Measurements from ENCODE around the gene UNC13C.

Gene UNC13C

GRCh38 chr15:54033356-54033860, 55.2 kb downstream of the UNC13C start:
- no peaks in the 10 kb centered on the region for H3K4me1 ChIP-seq (ENCODE audit: insufficient read depth, low read length)
- H3K27me3 ChIP-seq (ENCODE audit: insufficient read depth, low read length) = no peaks in the 10 kb centered on the region
- H3K4me3 ChIP-seq (ENCODE audit: low read length) = no peak overlapping the region
- no peaks in the 10 kb centered on the region for H3K36me3 ChIP-seq (ENCODE audit: insufficient read depth, low read length)
- no peak overlapping the region for H2AFZ ChIP-seq (ENCODE audit: low read depth, low read length)
- no peaks in the 10 kb centered on the region for H3K9me3 ChIP-seq (ENCODE audit: low read length)

- Histone ChIP-seq H3K36me3 (ENCODE audit: insufficient read depth, low read length) (no peaks in the 10 kb centered on the region), H3K4me1 (ENCODE audit: insufficient read depth, low read length) (no peaks in the 10 kb centered on the region), H3K4me3 (ENCODE audit: low read length) (no peak overlapping the region), H3K9me3 (ENCODE audit: low read length) (no peaks in the 10 kb centered on the region), H3K27me3 (ENCODE audit: insufficient read depth, low read length) (no peaks in the 10 kb centered on the region), H2AFZ (ENCODE audit: low read depth, low read length) (no peak overlapping the region)
These were observed 55.7 kb downstream of the UNC13C start for GRCh38 chr15:54033869-54034458.

DNA sequence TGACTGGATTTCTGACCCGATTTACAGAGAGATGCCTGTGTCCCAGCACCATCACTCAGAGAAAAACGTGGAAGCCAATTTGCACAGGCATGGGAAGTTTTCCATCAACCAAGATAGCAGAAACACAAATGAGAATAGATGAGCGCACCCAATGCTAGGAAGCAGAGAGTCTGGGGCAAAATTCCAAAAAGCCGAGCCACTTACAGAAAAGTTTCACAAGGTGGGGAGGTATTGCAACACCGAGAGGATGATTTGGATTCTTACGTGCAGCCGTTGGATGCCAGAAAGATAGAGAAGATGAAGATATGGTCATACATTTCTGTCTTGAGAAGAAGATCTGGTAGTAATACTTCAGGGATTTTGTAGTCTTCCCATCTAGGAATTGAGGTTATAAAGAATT, 57.4 kb downstream of the UNC13C start:
- H3K4me1 ChIP-seq (ENCODE audit: insufficient read depth, low read length) = no peaks in the 10 kb centered on the region
- no peaks in the 10 kb centered on the region for H3K9me3 ChIP-seq (ENCODE audit: low read length)
- no peaks in the 10 kb centered on the region for H3K36me3 ChIP-seq (ENCODE audit: insufficient read depth, low read length)
- H3K27me3 ChIP-seq (ENCODE audit: insufficient read depth, low read length) = no peaks in the 10 kb centered on the region
- H2AFZ ChIP-seq (ENCODE audit: low read depth, low read length) = no peak overlapping the region
- no peak overlapping the region for H3K4me3 ChIP-seq (ENCODE audit: low read length)

GRCh38 chr15:54045397-54045796, 67.2 kb downstream of the UNC13C start:
- Histone ChIP-seq H3K4me3 (ENCODE audit: low read length) (no peak overlapping the region), H3K4me1 (ENCODE audit: insufficient read depth, low read length) (no peaks in the 10 kb centered on the region), H3K36me3 (ENCODE audit: insufficient read depth, low read length) (no peaks in the 10 kb centered on the region), H3K9me3 (ENCODE audit: low read length) (no peaks in the 10 kb centered on the region), H2AFZ (ENCODE audit: low read depth, low read length) (no peak overlapping the region), H3K27me3 (ENCODE audit: insufficient read depth, low read length) (no peaks in the 10 kb centered on the region)

GRCh38 chr15:54046093-54046492, 67.9 kb downstream of the UNC13C start:
- no peak overlapping the region for H2AFZ ChIP-seq (ENCODE audit: low read depth, low read length)
- no peaks in the 10 kb centered on the region for H3K4me1 ChIP-seq (ENCODE audit: insufficient read depth, low read length)
- no peak overlapping the region for H3K4me3 ChIP-seq (ENCODE audit: low read length)
- no peaks in the 10 kb centered on the region for H3K36me3 ChIP-seq (ENCODE audit: insufficient read depth, low read length)
- no peaks in the 10 kb centered on the region for H3K9me3 ChIP-seq (ENCODE audit: low read length)
- H3K27me3 ChIP-seq (ENCODE audit: insufficient read depth, low read length) = no peaks in the 10 kb centered on the region

GRCh38 chr15:54064365-54064764, 86.1 kb downstream of the UNC13C start:
- no peak overlapping the region for H2AFZ ChIP-seq (ENCODE audit: low read depth, low read length)
- no peaks in the 10 kb centered on the region for H3K36me3 ChIP-seq (ENCODE audit: insufficient read depth, low read length)
- no peak overlapping the region for H3K4me3 ChIP-seq (ENCODE audit: low read length)
- H3K27me3 ChIP-seq (ENCODE audit: insufficient read depth, low read length) = no peaks in the 10 kb centered on the region
- H3K4me1 ChIP-seq (ENCODE audit: insufficient read depth, low read length) = no peaks in the 10 kb centered on the region
- no peaks in the 10 kb centered on the region for H3K9me3 ChIP-seq (ENCODE audit: low read length)

DNA sequence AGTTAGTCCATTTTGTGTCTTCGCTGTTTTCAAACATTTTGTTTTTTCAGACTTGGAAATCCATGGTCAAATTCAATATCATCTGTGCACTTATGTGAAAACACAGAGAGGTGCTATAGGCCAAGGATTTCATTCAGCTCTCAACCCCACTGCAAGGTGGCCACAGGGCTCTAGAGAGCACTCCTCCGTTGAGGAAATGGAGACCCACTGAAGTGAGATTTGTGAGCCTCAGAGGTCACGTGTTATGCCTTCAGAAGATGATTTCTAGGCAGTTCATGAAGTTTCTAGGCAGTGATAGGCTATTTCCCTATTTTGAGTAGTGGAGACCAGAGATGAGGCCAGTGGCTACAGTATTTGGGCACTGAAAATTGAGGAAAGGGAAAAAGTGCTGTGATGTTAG, 88.2 kb downstream of the UNC13C start:
- H3K27me3 ChIP-seq (ENCODE audit: insufficient read depth, low read length) = no peaks in the 10 kb centered on the region
- no peaks in the 10 kb centered on the region for H3K9me3 ChIP-seq (ENCODE audit: low read length)
- H3K4me1 ChIP-seq (ENCODE audit: insufficient read depth, low read length) = no peaks in the 10 kb centered on the region
- H3K36me3 ChIP-seq (ENCODE audit: insufficient read depth, low read length) = no peaks in the 10 kb centered on the region
- H3K4me3 ChIP-seq (ENCODE audit: low read length) = no peak overlapping the region
- H2AFZ ChIP-seq (ENCODE audit: low read depth, low read length) = no peak overlapping the region

- H2AFZ ChIP-seq (ENCODE audit: low read depth, low read length) = no peak overlapping the region
- H3K4me3 ChIP-seq (ENCODE audit: low read length) = no peak overlapping the region
- no peaks in the 10 kb centered on the region for H3K27me3 ChIP-seq (ENCODE audit: insufficient read depth, low read length)
- no peaks in the 10 kb centered on the region for H3K4me1 ChIP-seq (ENCODE audit: insufficient read depth, low read length)
- no peaks in the 10 kb centered on the region for H3K9me3 ChIP-seq (ENCODE audit: low read length)
- no peaks in the 10 kb centered on the region for H3K36me3 ChIP-seq (ENCODE audit: insufficient read depth, low read length)
These were observed 104.7 kb downstream of the UNC13C start for GRCh38 chr15:54082836-54083492.

DNA sequence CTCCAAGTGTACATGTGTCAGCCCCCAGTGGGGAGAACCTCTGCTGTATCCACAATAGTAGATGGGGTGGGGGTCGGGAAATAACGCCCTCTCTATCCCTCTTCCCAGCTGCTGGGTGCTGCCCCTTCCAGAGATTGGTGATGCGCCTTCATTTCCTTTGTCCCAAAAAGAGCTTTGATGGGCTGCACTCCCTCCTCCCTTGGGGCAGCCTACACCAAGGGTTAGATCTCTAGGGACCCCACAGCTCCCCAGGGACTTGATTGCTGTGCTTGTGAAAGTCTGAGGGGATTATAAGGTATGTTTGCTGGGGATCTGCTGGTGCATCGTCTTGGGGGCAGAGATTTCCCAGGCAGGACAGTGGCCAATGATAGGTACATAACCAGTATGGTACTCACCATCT, 105.3 kb downstream of the UNC13C start:
- Histone ChIP-seq H3K27me3 (ENCODE audit: insufficient read depth, low read length) (no peaks in the 10 kb centered on the region), H2AFZ (ENCODE audit: low read depth, low read length) (no peak overlapping the region), H3K9me3 (ENCODE audit: low read length) (no peaks in the 10 kb centered on the region), H3K4me3 (ENCODE audit: low read length) (no peak overlapping the region), H3K4me1 (ENCODE audit: insufficient read depth, low read length) (no peaks in the 10 kb centered on the region), H3K36me3 (ENCODE audit: insufficient read depth, low read length) (no peaks in the 10 kb centered on the region)

GRCh38 chr15:54083991-54084390, 105.8 kb downstream of the UNC13C start:
- H3K36me3 ChIP-seq (ENCODE audit: insufficient read depth, low read length) = no peaks in the 10 kb centered on the region

GRCh38 chr15:54088837-54089236, 110.6 kb downstream of the UNC13C start:
- Histone ChIP-seq H2AFZ (ENCODE audit: low read depth, low read length) (no peak overlapping the region), H3K9me3 (ENCODE audit: low read length) (no peaks in the 10 kb centered on the region), H3K4me3 (ENCODE audit: low read length) (no peak overlapping the region), H3K36me3 (ENCODE audit: insufficient read depth, low read length) (no peaks in the 10 kb centered on the region), H3K4me1 (ENCODE audit: insufficient read depth, low read length) (no peaks in the 10 kb centered on the region), H3K27me3 (ENCODE audit: insufficient read depth, low read length) (no peaks in the 10 kb centered on the region)

More at GRCh38 chr15:54083991-54084390, 105.8 kb downstream of the UNC13C start:
- H2AFZ ChIP-seq (ENCODE audit: low read depth, low read length) = no peak overlapping the region
- H3K4me3 ChIP-seq (ENCODE audit: low read length) = no peak overlapping the region
- H3K4me1 ChIP-seq (ENCODE audit: insufficient read depth, low read length) = no peaks in the 10 kb centered on the region
- H3K9me3 ChIP-seq (ENCODE audit: low read length) = no peaks in the 10 kb centered on the region
- no peaks in the 10 kb centered on the region for H3K27me3 ChIP-seq (ENCODE audit: insufficient read depth, low read length)

- H3K4me1 ChIP-seq (ENCODE audit: insufficient read depth, low read length) = no peaks in the 10 kb centered on the region
- no peak overlapping the region for H3K4me3 ChIP-seq (ENCODE audit: low read length)
- H3K36me3 ChIP-seq (ENCODE audit: insufficient read depth, low read length) = no peaks in the 10 kb centered on the region
- H2AFZ ChIP-seq (ENCODE audit: low read depth, low read length) = no peak overlapping the region
- H3K27me3 ChIP-seq (ENCODE audit: insufficient read depth, low read length) = no peaks in the 10 kb centered on the region
- H3K9me3 ChIP-seq (ENCODE audit: low read length) = no peaks in the 10 kb centered on the region
These were observed 111.5 kb downstream of the UNC13C start for GRCh38 chr15:54089776-54090175.

GRCh38 chr15:54091651-54092050, 113.4 kb downstream of the UNC13C start:
- Histone ChIP-seq H2AFZ (ENCODE audit: low read depth, low read length) (no peak overlapping the region), H3K36me3 (ENCODE audit: insufficient read depth, low read length) (no peaks in the 10 kb centered on the region), H3K4me1 (ENCODE audit: insufficient read depth, low read length) (no peaks in the 10 kb centered on the region), H3K27me3 (ENCODE audit: insufficient read depth, low read length) (no peaks in the 10 kb centered on the region), H3K4me3 (ENCODE audit: low read length) (no peak overlapping the region), H3K9me3 (ENCODE audit: low read length) (no peaks in the 10 kb centered on the region)

GRCh38 chr15:54094661-54095060, 116.4 kb downstream of the UNC13C start:
- Histone ChIP-seq H3K4me3 (ENCODE audit: low read length) (no peak overlapping the region), H3K9me3 (ENCODE audit: low read length) (no peaks in the 10 kb centered on the region), H3K4me1 (ENCODE audit: insufficient read depth, low read length) (no peaks in the 10 kb centered on the region), H2AFZ (ENCODE audit: low read depth, low read length) (no peak overlapping the region), H3K27me3 (ENCODE audit: insufficient read depth, low read length) (no peaks in the 10 kb centered on the region), H3K36me3 (ENCODE audit: insufficient read depth, low read length) (no peaks in the 10 kb centered on the region)
